Left kidney (tissue), 8 donors: ENCODE measurements around the gene SULT2B1. TPM values are rescaled to one million over a fixed set of nuclear protein-coding genes. Genes with fewer than 3 reads are reported as not detected.
"Not testable (repeated sequence)": the region's sequence is repeated elsewhere in the genome, so short reads cannot be mapped to it uniquely, and the experiment has no call there.

Experiments used
- DNase-seq: peaks from one replicate; pipeline ENCODE4 v3.0.0-alpha.2; 2013
- long read RNA-seq, 8 donors: transcript quantifications; one replicate each; lab custom pipeline, GENCODE V29; 2026
- polyA plus RNA-seq: library from polyadenylated mRNA; unstranded; fragments of 120-200 nt; gene quantifications from one replicate; pipeline ENCODE4 v1.2.1, GENCODE V29; 2013; ENCODE audit not compliant: insufficient read length

Gene SULT2B1
- 0.38 TPM for polyA plus RNA-seq
- long read RNA-seq, donor 1, result 0 reads
- long read RNA-seq, donor 2, result 0 reads
- long read RNA-seq, donor 3, result 0 reads
- long read RNA-seq, donor 4, result 0 reads
- long read RNA-seq, donor 5, result 0 reads
- long read RNA-seq, donor 6, result 0 reads
- long read RNA-seq, donor 7, partial matches to known transcripts, result 0 of 1 reads
- long read RNA-seq, donor 7, other reads (novel, unspliced or antisense), result 0 of 1 reads
- long read RNA-seq, donor 8, result 0 reads

DNA sequence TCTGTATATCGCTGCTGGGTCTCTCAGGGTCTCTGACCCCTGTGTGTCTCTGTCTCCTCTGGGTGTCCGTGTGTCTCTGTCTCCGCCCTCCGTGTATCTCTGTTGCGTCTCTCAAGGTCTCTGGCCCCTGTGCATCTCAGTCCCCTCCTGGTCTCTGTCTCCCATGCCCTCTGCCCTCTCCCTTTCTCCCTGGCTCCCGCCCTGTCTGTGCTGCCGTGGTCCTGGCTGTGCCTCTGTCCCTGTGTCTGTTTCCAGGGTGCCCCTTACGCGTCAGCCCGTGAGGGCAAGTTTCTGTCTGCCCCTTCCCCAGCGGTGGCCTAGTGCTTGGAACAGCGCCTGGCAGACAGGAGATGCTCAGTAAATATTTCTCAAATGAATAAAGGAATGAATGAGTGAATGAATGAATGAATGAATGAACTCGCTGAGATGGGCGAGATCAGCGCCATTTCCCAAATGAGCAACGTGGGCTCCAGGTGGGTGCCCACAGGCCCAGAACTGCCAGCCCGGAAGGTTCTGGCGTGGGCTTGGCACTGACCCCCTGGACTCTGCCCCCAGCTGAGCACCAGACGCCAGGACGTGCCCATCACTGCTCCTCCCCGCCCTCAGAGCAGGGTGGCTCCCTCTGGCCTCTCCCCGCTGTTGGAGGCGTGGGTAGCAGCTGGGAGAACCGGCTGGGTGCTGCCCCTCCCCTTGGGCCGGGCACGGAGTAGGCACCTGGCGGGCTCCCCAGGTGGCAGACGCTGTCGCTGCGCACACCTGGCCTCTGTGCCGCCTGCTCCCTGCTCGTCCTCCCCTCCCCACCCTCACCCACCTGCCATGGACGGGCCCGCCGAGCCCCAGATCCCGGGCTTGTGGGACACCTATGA lies at the start of gene SULT2B1:
SULT2B1 (plus strand) TSS at position 736 of the 866 bp plus-strand sequence; CDS start at position 817, 81 bp downstream.
- no peak for DNase-seq

DNA sequence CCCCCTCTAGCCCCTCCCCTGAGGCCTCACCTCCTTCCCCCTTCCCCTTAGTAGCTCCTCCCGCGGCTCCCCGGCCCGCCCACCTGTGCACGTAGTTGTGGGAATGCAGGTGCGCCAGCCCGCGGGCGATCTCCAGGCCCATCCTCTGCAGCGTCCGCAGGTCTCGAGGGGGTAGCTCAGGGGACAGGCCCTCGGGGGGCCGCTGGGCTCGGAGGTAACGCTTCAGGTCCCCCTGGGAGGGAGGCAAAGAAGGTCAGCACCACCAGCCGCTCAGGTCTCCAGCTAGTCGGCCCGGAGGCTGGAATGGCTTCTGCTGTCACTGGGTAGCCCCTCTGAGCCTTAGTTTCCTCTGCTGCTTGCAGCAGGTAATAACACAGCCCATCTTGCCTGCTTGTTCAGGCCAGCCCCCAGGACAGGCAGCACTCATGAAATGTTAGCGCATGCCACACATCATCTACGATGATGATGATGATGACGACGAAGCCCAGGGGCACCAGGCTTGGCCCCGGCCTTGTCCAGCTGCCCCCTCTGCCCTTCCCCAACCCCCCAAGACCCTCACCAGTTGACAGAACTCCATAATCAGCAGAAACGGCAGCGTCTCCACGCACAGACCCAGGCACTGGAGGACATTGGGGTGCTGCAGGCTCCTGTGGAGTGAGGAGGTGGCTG lies 49.5 kb upstream of the SULT2B1 start:
- no peak for DNase-seq

DNA sequence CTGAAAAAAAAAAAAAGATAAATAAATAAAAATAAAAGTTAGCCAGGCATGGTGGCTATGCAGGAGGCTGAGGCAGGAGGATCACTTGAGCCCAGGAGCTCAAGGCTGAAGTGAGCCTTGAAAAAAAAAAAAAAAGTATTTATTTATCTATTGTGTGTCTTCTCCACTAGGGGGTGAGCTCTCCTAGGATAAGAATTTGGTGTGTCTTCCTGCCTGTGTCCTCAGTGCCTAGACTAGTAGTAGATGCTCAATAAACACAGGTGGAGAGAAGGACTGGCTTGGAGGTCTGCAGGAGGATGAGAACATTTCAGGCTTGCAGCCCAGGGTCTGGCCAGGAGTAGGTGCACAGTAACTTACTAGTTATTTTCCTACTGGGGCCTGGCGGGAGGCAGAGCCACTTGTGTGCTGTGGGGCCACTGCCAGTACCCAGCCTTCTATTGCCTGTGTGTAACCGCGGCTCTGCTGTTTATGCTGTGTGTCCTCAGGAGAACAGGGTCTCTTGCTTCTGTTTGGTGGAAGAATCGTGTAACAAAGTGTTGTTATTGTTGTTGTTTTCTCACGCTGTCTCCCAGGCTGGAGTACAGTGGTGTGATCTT lies 45.7 kb upstream of the SULT2B1 start:
- DNase-seq, result no peak

DNA sequence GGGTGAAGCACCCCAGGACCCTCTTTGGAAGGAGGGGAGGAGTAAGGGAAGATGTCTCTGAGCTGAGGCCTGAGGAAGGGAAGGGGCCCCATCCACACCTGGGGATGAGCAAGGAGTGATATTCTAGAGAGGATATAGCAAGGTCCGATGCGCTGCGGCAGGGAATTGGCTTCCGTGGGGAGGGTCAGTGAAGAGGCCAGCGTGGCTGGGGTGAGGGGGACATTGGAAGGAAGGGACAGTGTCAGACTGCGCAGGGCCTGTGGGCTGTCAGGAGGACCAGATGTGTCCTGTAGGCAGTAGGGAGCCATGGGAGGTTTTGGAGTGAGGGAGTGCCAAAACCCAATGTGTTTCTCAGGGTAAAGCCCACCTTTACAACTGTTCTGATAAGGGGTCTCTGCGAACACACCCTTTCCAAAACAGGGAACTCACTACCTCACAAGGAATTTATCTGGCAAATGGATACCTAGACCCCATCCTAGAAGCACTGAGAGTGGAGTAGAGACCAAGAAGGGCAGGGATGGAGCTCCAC lies 44.0 kb upstream of the SULT2B1 start:
- no peak for DNase-seq

DNA sequence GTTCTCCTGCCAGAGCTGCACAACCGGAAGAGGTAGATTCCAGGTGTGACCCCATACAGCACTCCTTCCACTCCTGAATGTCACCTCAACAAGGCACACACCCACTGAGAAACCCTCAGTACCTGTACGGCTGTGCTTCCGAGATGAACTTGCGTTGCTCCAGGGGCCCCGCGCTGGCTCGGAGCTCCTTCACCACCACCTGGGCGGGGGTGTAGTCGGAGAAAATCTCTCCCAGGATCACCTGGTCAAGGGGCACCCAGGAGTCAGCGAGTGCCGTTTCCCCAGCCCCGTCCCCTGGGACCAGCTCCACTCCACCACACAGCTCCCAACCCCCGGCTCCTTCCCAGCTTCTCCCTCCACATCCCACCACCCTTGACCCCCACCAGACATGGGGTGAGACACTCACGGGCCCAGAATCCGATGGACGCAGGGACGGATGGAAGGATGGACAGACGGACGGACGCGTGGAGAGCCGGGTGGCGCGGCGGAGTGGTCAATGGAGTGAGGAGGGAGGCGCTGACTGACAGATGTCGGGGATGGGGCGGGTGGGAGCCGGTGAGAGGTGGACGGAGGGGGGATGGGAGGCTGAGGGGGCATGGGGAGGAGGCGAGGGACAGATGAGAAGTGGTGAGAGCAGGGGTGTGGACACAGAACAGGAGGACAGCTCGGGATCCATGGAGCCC lies 43.1 kb upstream of the SULT2B1 start:
- no peak for DNase-seq

DNA sequence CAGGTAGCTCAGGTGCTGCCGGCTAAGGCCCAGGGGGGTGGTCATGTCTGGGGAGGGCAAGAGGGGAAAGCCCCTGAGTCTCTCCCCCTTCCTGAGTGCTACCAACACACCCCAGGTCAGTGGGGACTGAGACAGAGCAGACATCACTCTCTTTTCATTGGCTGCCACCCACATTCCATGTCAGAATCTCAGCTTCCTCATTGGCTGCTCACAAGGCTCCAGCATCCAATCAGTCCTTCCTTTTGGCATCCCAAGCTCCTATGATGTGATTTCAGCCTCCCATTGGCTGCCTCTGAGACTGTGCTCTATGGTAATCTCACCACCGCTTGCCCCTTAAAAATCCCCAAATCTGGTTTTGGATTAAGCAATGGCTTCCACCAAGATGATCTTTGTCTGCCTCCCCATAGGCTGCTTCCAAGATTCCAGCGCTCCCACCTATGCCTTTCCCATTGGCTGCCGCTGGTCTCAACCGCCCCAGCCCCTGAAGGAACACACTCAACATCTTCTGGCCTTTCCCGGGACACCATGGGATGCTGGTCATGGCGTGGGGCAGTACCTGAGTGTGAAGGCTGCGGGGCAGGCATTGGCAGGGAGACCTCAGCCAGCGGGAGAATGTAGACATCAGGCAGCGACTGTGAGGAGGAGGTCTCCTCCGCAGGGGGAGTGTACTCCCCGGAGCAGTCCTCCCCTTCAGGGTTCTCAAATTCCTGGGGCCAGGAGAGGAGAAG lies 42.3 kb upstream of the SULT2B1 start:
- DNase-seq, result no peak

DNA sequence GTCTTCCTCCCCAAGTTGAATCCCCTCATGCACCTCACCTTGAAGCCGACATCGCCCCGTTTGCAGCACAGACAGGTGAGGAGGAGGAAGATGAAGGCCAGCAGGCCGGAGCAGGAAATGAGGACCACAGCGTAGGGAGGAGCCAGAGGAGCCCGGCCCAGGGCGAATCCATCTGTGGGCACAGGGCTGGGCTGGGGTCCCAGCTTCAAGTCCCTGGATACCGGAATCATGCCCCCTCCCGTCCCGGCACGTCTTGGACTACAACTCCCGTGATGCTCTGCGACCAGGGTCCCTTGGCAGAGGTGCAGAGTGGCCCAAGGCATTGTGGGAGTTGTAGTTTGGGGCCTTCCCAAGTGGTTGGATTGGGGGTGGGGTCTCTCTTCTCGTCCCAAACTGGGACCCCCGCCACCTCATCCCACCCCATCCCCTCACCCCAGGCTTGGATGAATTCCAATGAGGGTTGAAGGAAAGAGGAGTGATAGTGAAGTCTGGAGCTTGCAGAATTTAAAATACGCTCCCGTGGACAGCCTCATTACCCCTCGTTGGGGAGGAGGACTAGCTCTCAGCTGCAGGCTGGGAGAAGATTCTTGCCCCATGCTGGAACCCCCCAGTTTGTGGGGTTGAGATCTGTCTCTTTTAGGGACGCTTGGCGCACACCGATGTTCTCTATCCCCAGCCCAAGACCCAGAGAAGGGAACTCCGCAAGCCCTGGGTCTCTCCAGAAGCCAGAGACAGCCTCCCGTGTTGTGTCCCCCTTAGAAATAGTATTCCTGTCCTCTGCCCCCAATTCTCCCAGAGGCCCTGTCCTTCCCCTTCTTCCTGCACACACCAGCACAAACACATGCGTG lies 41.3 kb upstream of the SULT2B1 start:
- no peak for DNase-seq

DNA sequence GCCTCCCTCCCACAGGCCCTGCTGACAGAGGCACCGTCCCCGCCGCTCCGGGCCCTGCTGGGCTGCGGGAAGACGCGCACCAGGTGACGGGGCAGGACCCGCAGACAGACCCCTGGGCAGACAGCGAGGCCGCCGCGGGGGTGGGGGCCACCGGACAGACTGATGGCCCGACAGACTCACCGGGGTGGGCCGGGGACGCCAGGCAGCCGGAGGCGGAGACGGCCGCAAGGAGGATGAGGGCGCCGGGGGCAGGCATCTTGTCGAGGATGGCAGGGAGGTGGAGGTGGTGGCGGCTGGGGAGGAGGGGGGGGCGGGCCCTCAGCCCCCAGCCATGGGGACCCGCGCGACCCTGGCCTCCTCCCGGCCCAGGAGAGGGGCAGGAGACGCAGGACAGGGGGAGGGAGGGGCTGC lies 40.6 kb upstream of the SULT2B1 start:
- DNase-seq, result no peak

DNA sequence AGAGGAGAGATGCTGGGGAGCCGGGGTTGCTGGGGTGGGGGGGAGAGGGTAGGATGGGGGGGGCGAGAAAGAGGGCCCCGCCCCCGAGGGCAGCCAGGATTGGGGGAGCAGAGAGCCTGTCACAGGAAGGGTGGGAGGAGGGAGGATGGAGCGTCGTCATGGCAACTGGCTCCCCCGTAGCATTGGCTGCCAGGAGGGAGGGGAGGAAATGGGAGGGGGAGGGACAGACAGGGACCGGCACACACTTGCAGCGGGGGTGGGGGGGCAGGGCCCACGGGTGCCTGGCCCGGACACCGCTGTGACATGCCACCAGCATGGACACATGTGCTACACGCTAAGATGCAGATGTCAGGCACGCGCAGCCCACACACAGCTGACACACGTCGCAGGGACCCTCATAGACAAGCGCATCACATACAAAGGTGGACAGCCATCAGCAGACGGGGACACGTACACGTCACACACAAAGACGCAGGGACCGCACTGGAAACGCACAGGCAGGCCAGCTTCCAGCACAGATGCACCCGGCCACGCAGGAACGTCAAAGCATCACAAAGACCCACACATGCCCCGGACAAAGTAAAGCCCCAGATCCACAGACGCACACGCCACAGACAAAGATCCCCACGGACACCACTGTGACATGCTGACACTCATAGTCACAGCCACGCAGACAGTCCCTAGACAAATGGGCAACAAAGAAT lies 40.0 kb upstream of the SULT2B1 start, which contains the start of gene LMTK3:
LMTK3 (minus strand) TSS at position 36 of the 704 bp plus-strand sequence. CDS start 259 bp downstream, outside the sequence.
- no peak for DNase-seq

DNA sequence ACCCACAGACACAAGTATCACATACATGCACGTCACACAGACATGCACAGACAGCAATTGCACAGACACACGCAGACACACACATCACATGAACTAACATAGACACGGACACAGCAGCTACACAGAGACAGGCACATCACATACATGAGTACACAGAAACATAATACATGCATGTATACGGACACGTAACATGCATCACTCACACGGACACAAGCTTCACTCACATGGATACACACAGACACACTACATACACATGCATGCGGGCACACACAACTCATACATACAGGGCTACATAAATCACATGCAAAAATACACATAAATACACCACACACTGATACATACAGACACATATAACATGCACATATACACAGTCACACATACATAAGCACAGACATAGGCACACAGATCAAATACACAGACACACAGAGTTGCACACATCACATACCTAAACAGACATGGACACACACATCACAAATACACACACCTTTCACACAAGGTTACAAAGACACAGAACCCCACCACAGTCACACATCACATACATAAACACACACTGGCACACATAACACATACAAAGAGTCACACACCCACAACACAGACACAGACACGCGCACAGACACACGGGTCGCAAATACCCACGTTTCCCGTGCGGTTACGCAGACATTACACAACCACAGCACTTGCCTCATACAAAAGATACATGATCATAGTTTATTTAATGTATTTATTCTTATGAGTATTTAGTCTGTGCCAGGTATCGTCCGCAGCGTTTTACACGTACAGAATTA lies 39.3 kb upstream of the SULT2B1 start:
- no peak for DNase-seq

DNA sequence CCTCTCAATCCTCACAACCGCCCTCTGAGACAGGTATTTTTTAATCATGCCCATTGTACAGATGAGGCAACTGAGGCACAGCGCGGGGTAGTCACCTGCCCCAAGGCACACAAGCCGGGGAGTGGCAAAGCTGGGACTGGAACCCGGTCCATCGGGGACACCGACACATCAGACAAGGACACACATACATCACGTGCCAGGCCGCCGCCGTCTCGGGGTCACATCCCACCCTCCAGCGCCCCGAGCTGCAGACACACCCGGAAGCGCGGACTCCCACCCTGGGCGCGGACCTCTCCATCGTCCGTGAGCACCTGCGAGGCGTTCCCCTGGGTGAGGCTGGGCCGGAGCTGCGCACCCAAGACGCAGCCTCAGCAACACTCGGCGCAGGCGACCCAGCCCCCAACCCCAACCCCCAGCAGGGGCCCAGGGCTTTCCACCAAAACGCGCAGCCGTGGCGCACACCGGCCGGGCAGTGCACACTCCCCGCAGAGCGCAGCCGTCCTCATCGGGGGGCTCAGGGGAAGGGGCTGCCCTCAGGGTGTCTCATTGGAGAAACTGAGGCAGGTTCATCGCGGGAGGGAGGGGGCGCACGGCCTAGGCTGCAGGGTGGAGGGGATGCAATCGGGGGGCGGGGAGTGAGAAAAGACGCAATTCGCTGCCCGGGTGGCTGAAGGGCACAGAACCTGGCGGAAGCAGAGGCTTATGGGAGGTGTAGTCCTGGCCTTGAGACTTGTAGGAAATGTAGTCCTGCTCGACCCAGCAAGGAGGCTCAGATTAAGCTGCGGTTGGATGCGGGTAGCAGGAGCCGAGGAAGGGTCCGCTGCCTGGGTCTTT lies 38.5 kb upstream of the SULT2B1 start:
- no peak for DNase-seq

DNA sequence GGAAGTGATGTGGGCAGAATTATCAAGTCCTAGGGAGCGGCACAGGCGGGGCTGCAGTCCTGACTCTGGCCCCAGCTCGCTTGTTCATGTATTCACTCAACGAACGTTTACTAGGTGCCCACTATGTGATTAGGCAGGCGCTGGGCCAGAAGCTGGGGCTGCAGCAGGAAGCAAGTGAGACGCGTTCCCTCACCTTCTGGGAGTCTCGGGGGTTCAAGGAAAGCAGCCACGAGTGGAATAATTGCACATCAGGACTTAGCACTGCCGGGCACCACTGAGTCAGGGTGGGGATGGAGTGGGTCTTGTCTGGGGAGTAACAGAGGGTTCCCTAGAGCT lies 37.9 kb upstream of the SULT2B1 start:
- no peak for DNase-seq

DNA sequence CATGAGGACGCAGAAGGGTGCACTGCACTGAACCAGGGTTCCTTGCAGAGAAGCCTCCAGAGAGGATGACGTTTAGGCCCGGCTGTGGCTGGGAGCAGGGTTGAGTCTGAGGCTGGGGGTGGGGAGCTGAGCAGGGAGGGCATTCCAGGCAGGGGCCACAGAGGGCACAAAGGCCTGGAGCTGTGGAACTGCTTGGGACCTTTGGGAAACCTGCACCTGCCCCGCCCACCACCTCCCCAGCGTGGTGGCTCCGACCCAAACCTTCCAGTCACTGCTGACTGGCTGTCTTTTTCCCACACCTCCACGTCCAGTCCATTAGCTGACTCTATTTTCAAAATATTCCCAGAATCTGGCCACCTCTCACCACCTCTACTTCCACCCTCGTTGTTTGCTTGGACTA lies 35.4 kb upstream of the SULT2B1 start:
- no peak for DNase-seq

DNA sequence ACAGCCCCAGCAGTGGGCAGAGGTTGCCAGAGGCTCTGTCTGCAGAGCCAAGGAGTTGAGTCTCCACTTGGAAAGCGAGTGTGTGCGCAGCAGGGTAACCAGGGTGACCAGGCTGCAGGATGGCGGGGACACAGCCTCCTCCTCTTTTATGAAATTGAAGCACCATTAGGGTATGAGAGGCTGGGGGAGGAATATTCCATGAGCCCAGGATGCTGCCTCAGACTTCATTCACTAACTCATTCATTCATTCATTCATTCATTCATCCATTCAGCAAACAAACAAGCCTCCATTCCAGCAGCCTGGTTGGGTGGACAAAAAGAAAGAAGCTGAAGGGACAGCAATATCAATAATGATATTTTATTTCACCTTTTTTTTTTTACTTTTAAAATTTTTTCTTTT lies 33.8 kb upstream of the SULT2B1 start:
- no peak for DNase-seq

DNA sequence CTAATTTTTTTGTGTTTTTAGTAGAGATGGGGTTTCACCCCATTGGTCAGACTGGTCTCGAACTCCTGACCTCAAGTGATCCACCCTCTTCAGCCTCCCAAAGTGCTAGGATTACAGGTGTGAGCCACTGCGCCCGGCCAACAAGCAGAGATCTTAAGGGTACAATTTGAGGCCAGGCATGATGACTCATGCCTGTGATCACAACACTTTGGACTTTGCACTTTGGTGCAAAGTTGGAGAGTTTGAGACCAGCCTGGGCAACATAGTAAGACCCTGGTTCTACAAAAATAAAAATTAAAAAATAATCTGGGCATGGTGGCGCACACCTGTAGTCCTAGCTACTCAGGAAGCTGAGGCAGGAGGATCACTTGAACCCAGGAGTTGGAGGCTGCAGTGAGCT lies 32.5 kb upstream of the SULT2B1 start:
- not testable (repeated sequence) for DNase-seq

DNA sequence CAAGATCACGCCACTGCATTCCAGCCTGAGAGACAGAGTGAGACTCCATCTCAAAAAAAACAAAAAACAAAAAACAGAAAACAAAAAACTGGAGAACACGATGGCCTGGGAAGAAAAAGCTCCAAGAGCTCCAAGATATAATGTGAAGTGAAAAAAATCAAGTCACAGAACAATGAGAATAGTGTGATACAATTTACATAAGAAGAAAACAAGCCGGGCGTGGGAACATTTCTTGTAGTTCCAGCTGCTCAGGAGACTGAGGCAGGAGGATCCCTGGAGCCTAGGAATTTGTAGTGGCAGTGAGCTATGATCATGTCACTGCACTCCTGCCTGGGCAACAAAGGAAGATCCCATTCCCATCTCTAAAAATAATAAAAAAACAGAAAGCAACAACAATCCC lies 31.8 kb upstream of the SULT2B1 start:
- no peak for DNase-seq

DNA sequence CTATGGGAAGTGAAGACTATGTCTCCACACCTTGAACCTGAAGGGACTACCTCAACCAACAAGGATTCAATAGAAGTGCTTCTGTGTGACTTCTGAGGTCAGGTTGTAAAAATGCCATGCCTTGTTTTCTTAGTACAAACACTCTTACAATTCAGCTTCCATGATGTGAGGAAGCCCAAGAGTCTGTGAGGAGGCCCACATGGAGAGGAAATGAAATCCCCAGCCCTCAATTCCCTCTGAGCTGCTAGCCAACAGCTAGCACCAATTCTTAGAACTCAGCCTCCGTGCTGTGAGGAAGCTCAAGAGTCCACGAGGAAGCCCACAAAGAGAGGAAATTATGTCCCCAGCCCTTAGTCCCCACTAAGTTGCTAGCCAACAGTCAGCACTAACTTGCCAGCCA lies 27.8 kb upstream of the SULT2B1 start:
- DNase-seq, result no peak

DNA sequence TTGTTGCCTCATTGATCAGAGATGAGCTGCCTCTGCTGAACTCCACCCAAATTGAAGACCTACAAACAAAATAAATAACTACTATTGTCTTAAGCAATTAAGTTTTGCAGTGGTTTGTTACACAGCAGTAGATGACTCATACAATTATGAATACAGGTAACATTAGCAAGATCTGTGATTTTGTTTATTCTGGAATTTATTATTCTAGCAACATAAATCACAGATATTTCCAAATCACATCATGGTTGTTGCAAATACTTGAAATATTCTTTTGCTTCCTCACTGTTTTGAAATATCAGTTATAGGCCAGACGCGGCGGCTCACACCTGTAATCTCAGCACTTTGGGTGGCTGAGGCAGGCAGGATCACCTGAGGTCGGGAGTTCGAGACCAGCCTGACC lies 27.2 kb upstream of the SULT2B1 start:
- DNase-seq, result no peak
